RWPE2 (cell line): Measurements from ENCODE around the gene NUDT6.
"Not testable (repeated sequence)": the region's sequence is repeated elsewhere in the genome, so short reads cannot be mapped to it uniquely, and the experiment has no call there.

Experiments
- ATAC-seq: fragments of 200-7000 bp; cut with Tn5 transposase; 3 replicates; pipeline ENCODE4 v1.9.1; 2021; ENCODE audit warnings: low read depth
- DNase-seq: peaks from one replicate; pipeline ENCODE4 v3.0.0-alpha.2; 2020; ENCODE audit warnings: low spot score
- H3K27ac ChIP-seq: fragments of 450-650 bp; 2 replicates; pipeline ENCODE4 v1.5.1; 2017; ENCODE audit warnings: mild to moderate bottlenecking; ENCODE audit not compliant: poor library complexity, severe bottlenecking
- H3K27me3 ChIP-seq: fragments of 250-450 bp; sonication (Bioruptor Pico); 2 replicates; pipeline ENCODE4 v1.5.1; 2021; ENCODE audit warnings: mild to moderate bottlenecking, moderate library complexity; ENCODE audit not compliant: insufficient read depth, poor library complexity, severe bottlenecking
- H3K36me3 ChIP-seq: fragments of 250-450 bp; sonication (Bioruptor Pico); 2 replicates; pipeline ENCODE4 v1.5.1; 2020; ENCODE audit warnings: low read depth, mild to moderate bottlenecking, moderate library complexity
- H3K4me1 ChIP-seq: fragments of 250-450 bp; sonication (Bioruptor Pico); 2 replicates; pipeline ENCODE4 v1.5.1; 2021; ENCODE audit warnings: mild to moderate bottlenecking, moderate library complexity; ENCODE audit not compliant: insufficient read depth, poor library complexity, severe bottlenecking
- H3K4me3 ChIP-seq: fragments of 250-450 bp; sonication (Bioruptor Pico); 2 replicates; pipeline ENCODE4 v1.5.1; 2021; ENCODE audit warnings: mild to moderate bottlenecking, moderate library complexity; ENCODE audit not compliant: severe bottlenecking
- H3K9me3 ChIP-seq: fragments of 250-450 bp; sonication (Bioruptor Pico); 2 replicates; pipeline ENCODE4 v1.5.1; 2021; ENCODE audit warnings: mild to moderate bottlenecking, moderate library complexity; ENCODE audit not compliant: severe bottlenecking
- CTCF ChIP-seq: fragments of 450-650 bp; IDR thresholded peaks from one replicate; pipeline ENCODE4 v1.5.1; 2017; ENCODE audit warnings: mild to moderate bottlenecking, moderate library complexity; ENCODE audit not compliant: poor library complexity, severe bottlenecking

The NUDT6 gene

DNA sequence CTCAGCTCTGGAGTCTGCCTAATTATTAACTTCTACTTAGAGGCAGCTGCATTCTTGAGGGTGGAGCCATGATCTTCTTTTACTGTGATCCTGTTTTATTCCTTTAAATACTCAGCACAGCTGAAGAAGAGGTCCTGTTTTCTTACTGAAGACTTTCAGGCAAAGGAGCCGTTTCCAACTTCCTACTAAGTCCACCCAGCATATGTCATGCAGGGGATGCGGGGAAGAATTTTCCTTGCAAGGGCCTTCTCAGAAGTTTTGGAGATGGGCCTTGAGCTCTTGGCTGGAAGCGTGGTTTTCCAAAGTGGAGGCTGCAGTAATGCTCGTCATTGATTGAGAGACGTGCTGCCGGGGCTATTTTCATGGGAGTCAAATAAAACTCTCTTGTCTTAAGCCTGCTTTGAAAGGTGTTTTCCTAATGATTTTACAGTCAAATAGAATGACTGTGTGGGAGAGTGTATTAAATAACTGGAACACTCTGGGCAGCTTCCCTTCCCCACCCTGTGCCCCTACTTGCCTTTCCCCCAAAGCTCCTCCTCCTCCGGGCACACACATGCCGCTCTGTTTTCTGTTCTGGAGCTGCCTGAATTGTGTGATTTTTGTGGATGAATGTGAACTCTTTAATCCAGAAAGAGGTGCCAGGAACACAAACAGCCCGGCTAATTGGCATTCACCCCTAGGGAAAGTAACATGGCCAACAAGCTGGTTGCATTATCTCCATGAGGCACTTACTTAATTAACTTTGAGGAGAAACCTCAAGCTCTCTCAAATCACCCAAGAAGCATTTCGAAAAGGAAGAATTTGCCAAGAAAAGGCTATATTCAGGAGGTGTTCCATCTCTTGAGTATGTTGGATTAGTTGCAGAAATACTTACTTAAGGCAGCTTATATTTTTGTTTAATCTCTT lies 67.7 kb downstream of the NUDT6 start:
- no peak overlapping the region for H3K27ac ChIP-seq
- no peaks in the 10 kb centered on the region for H3K27me3 ChIP-seq
- no peak for TF ChIP-seq CTCF
- 0 out of 2 replicates have a peak, but pooled peaks cover 4% of the 10 kb centered on the region for H3K36me3 ChIP-seq
- peaks cover 5% of the 10 kb centered on the region for H3K4me1 ChIP-seq
- ATAC-seq (no peak), DNase-seq (no peak)
- H3K4me3 ChIP-seq: no peak overlapping the region
- no peaks in the 10 kb centered on the region for H3K9me3 ChIP-seq

GRCh38 chr4:122851568-122851967 lies 70.8 kb downstream of the NUDT6 start:
- DNase-seq: no peak
- H3K27ac ChIP-seq: no peak overlapping the region
- no peaks in the 10 kb centered on the region for H3K4me1 ChIP-seq
- no peak for ATAC-seq
- no peak overlapping the region for H3K4me3 ChIP-seq
- no peaks in the 10 kb centered on the region for H3K9me3 ChIP-seq
- no peak for TF ChIP-seq CTCF
- peaks cover 13% of the 10 kb centered on the region; the same call in 1 of the 2 replicates for H3K36me3 ChIP-seq
- H3K27me3 ChIP-seq: no peaks in the 10 kb centered on the region

DNA sequence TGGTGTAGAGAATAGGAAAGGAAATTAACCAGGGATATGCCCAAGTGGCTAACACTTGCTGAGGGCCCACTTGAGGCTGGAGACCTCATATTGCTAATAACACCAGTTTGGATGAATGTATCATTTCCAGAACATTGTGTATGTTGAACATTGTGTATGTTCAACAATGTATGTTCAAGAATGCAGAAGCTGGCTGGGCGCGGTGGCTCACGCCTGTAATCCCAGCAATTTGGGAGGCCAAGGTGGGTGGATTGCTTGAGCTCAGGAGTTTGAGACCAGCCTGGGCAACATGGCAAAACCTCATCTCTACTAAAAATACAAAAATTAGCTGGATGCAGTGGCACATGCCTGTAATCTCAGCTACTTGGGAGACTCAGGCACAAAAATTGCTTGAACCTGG lies 72.6 kb downstream of the NUDT6 start:
- H3K4me3 ChIP-seq, DNase-seq, H3K27me3 ChIP-seq, H3K4me1 ChIP-seq, ATAC-seq, H3K27ac ChIP-seq, H3K9me3 ChIP-seq: not testable (repeated sequence)
- H3K36me3 ChIP-seq: peaks cover 13% of the 10 kb centered on the region; the same call in 1 of the 2 replicates

GRCh38 chr4:122847931-122848330 lies 74.5 kb downstream of the NUDT6 start:
- H3K4me3 ChIP-seq: no peak overlapping the region
- no peaks in the 10 kb centered on the region for H3K4me1 ChIP-seq
- peaks cover 9% of the 10 kb centered on the region; the same call in 1 of the 2 replicates for H3K36me3 ChIP-seq
- DNase-seq: no peak
- ATAC-seq: no peak
- H3K27me3 ChIP-seq: no peaks in the 10 kb centered on the region
- no peak overlapping the region for H3K27ac ChIP-seq
- H3K9me3 ChIP-seq: no peaks in the 10 kb centered on the region
- TF ChIP-seq CTCF: no peak

GRCh38 chr4:122845760-122846159 lies 76.6 kb downstream of the NUDT6 start:
- H3K27me3 ChIP-seq: no peaks in the 10 kb centered on the region

More at GRCh38 chr4:122845760-122846159, 76.6 kb downstream of the NUDT6 start:
- ATAC-seq: no peak
- H3K4me1 ChIP-seq: no peaks in the 10 kb centered on the region
- no peaks in the 10 kb centered on the region for H3K9me3 ChIP-seq
- no peak overlapping the region for H3K27ac ChIP-seq
- DNase-seq: no peak
- no peak for TF ChIP-seq CTCF
- no peak overlapping the region for H3K4me3 ChIP-seq
- H3K36me3 ChIP-seq: peaks cover 11% of the 10 kb centered on the region; the same call in 1 of the 2 replicates
